T-helper 22 cell (primary cell): ENCODE data around the gene EVX2.

Experiments
- DNase-seq: peaks from one replicate; pipeline ENCODE4 v3.0.0-alpha.2; 2020; ENCODE audit warnings: low read depth

The EVX2 gene

GRCh38 chr2:176107731-176108181 is 24.0 kb upstream of the EVX2 start:
- no peak for DNase-seq

DNA sequence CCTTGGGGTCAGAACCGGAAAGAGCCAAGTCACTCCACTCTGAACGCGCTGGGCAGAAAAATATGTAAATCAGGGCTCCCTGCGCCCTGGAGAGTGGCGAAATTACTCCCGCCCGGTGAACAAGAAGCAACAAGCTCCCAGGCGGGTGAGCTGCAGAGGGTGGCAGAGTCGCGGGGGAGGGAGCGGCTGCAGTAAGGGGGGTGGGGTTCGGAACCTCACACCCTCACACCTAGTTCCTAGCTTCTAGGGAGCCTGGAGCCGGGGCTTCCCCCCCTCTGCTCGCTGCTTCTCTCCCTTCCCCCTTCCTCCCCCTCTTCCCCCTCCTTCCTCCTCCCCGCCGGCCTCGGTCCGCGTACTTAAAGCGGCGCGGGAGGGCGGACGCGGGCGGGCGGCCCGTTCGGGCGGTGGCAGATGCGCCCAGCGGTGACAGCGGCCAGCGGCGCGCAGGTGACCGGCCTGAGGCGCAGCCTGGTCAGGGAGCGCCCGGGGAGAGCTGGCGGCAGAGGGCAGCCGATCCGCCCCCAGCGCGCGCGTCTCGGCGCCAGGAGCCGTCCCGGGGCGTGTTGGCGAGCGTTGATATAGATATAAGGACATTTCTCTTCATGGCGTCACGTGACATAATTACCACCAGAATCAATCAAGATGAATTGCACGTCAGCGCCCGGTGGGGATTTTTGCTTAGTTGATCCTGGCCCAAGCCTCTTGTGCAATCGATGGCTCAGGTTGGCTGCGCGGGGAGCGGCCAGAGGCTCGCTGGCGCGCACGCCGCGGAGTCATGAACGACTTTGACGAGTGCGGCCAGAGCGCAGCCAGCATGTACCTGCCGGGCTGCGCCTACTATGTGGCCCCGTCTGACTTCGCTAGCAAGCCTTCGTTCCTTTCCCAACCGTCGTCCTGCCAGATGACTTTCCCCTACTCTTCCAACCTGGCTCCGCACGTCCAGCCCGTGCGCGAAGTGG is 23.1 kb upstream of the EVX2 start, which contains the start of gene HOXD11:
TSS of gene HOXD11 (plus strand) at position 700 of the 959 bp plus-strand sequence. CDS start at position 776, 76 bp downstream.
- no peak for DNase-seq

- DNase-seq, result no peak
Measured at GRCh38 chr2:176105730-176106580, 22.2 kb upstream of the EVX2 start.

GRCh38 chr2:176105078-176105729 is 21.4 kb upstream of the EVX2 start:
- no peak for DNase-seq

GRCh38 chr2:176104316-176105077 is 20.7 kb upstream of the EVX2 start:
- DNase-seq, result no peak

DNA sequence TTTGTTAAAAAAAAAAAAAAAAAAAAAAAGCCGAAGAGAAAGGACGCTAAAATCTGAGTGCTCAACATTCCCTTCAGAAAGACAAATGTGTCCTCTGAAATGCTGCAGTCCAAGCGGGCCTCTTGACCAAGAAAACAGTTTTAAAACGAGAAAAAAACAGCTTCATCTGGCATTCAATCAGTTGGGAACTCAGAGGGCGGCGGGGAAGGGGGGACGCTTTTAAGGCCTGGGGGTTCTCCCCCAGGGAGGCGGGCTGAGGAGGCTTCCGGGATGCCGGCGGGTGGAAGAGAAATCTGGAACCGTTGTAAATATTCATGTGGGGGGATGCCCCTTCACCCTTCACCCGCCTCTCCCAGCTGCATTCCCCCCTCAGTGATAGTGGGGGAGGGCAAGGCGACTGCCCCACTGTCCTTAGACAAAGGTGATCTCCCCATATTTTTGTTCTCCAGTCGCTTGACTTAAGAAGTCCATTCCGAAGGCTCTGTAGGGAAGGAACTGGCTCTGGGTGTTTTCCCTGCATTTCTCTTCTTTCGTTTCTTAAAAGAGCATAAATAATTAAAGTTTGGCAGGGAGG is 20.1 kb upstream of the EVX2 start:
- no peak for DNase-seq

DNA sequence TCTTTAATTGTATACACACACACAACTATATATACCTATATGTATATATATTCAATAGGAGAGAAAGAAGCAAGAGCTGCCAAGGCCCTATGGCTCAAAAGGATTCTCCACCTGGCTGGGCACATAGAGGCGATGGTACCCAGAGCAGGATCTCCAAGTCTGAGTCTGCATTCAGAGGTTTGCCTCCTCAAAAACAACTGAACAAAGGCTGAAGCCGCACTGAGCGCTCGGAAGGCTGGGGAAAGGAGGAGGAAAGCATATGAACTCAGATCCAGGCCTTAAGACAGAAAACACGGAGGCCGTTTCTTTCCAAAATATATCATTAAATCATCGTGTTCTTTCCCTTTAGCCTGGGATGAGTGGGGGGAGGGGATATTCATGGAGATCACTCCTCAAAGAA is 19.4 kb upstream of the EVX2 start:
- DNase-seq, result no peak

DNA sequence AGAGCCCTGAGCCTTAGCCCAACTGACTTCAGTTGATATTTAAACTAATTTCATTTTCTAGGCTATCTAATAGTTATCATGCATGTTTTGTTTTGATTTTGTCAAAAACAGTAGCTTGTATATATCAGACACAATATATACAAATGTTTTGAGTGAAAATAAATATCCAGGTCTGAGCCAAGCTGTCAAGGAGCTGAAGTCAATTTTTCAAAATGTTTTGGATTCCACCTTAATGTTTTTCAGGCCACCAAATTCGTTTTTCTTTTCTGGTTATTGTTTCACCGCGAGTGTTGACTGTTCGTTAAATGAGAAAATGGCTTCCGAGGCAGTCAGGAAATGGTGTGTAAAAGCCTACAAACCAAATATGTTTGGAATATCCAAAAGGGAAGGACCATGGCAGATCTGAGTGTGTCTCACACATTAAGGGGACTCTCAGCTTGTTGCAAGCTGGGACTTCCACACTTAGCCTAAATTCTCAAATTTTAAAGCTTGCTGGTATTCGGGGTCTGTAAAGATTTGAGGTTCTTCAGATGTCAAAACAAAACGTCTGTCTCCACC is 18.6 kb upstream of the EVX2 start:
- DNase-seq, result no peak

GRCh38 chr2:176101842-176102241 is 18.1 kb upstream of the EVX2 start:
- DNase-seq, result no peak

GRCh38 chr2:176101216-176101830 is 17.6 kb upstream of the EVX2 start:
- no peak for DNase-seq

DNA sequence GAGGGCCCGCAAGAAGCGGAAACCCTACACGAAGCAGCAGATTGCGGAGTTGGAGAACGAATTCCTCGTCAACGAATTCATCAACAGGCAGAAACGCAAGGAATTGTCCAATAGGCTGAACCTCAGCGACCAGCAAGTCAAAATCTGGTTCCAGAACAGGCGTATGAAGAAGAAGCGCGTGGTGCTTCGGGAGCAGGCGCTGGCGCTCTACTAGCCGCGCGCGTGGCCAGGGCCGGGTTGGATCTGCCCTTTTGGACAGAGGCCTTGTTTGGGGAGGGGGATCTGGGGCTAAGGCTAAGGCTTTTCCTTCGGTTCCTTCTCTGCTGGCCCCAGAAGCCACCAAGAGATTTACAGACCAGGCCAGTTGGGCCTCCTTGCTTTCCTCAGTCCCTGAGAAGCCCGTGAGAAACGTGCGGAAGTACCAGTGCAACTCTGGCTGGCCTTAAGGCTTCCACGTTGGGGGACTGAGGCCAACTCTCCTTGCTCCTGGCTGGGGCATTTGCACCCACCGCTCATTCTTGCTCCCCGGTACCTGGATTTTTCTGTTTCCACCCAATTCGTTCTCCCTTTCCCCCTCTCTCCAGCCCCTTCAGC is 16.9 kb upstream of the EVX2 start:
- no peak for DNase-seq

DNA sequence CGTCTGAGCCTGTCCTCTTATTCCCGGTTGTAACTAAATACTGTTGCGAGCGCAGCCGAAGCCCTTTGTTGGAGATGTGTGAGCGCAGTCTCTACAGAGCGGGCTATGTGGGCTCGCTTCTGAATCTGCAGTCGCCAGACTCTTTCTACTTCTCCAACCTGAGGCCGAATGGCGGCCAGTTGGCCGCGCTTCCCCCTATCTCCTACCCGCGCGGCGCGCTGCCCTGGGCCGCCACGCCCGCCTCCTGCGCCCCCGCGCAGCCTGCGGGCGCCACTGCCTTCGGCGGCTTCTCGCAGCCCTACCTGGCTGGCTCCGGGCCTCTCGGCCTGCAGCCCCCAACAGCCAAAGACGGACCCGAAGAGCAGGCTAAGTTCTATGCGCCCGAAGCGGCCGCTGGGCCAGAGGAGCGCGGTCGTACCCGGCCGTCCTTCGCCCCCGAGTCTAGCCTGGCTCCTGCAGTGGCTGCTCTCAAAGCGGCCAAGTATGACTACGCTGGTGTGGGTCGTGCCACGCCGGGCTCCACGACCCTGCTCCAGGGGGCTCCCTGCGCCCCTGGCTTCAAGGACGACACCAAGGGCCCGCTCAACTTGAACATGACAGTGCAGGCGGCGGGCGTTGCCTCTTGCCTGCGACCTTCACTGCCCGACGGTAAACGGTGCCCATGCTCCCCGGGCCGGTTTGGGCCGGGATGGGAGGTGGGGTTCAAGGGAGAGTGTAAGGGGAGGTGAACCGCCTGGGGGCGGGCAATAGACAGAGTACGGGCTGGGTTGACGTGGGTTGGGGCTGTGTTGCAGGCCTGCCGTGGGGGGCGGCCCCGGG is 16.2 kb upstream of the EVX2 start, which contains the start of gene HOXD12:
TSS of gene HOXD12 (plus strand) at position 68 of the 819 bp plus-strand sequence. CDS start at position 75, 7 bp downstream.
- no peak for DNase-seq

GRCh38 chr2:176099159-176099727 is 15.5 kb upstream of the EVX2 start:
- no peak for DNase-seq

DNA sequence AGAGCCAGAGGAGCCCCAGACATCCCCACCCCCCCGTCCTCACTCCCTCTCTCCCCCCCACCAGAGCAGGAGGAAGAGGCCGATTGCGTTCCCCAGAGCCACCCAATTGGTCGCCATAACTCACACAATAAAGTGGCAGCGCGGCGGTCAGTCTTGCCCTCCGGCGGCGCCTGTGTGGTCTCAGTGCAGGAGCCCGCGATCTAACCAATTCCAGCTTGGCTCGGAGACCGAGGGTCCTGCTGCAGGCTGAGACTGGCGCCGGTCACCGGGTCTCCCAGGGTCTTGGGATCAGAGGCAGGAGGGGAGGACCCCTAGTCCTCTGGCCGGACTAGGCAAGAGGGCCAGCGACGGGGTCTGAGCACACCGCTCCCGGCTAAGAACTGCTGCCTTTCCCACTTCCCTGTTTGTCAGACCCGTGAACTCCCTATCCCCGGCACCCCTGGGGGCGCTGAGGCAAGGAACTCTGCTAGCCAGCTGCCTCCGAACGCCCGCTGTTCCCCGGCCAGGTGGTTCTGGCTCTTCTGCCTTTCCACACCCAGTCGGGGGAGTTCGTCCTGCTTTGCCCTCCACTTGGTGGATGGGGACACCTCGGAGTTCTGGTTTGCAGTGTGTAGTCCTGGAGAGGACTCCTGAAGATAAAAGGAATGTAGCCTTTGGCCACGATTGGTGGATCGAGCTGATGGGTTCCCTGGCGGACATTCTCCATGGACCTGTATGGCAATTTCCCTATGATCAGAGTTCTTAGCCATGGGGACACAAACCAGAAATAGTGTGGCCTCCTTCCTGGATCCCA is 14.8 kb upstream of the EVX2 start:
- no peak for DNase-seq

- DNase-seq, result no peak
Measured at GRCh38 chr2:176097820-176098365, 14.1 kb upstream of the EVX2 start.

GRCh38 chr2:176096986-176097819 is 13.4 kb upstream of the EVX2 start:
- peak; percentile 18 for DNase-seq
